Stomach (tissue), 4 donors: ENCODE measurements around the gene DCC.

Experiments
- POLR2A ChIP-seq, 4 donors: fragments of 450-650 bp; IDR thresholded peaks; one replicate each; pipeline ENCODE4 v1.6.1; 2016; ENCODE audit warnings: antibody characterized with exemption in 4 of 4, control low read depth in 2 of 4, mild to moderate bottlenecking in 1 of 4, moderate library complexity in 1 of 4
- POLR2AphosphoS5 ChIP-seq, 3 donors: sonication (generic); formaldehyde crosslinking; IDR thresholded peaks; one replicate each; pipeline ENCODE4 v1.6.1; 2016; ENCODE audit warnings: antibody characterized with exemption in 3 of 3

DNA sequence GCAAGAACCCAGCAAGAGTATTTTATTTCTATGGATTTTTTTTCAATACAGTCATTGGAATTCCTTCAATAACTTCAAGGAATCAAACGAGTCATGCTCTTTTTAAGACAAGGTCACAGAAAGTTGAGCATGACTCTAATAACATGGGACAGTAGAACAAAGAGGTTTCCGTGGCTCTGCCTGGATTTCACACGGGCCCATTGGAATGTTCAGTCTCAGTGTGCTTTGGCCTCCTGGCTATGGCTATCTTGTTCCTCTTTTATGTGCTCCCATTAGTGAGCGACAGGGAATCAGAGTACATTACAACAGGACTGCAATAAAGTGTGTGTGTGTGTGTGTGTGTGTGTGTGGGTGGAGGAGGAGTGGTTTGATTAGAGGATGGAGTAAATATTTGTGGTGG lies 312.4 kb downstream of the DCC start:
- TF ChIP-seq POLR2A (IDR thresholded peaks at IDR 0.05) (no peak), POLR2AphosphoS5 (IDR thresholded peaks at IDR 0.05) (no peak)
